NCI-H1694 treated with DMSO at 0.1 percent for 48 hours (cell line): Measurements from ENCODE around the gene WEE1.

Experiments used
- DNase-seq: peaks from one replicate; lab custom pipeline; 2025; lab: John Stamatoyannopoulos, UW

WEE1 gene

DNA sequence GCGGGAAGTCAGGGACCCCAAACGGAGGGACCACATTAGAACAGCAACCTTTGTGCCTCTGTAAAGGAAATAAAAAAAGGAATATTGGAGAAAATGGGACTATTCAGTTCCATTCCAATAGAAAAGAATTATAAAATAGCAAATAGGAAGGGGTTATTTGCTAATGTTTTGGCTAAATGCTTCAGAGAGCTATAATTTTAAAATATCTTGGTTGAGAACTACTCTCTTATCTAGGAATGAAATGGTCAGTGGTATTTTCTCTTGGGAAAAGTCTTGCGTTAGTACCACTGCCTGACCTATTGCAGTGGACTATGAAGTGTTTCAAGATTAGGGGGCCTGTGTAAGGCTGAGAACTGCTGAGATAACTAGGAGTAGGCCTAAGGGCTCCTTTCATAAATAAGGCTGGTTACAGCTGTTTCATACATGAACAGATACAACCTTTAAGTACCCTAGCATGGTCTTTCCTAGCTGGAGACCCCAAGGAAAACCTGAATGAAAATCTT lies 6.9 kb upstream of the WEE1 start:
- DNase-seq: no peak

DNA sequence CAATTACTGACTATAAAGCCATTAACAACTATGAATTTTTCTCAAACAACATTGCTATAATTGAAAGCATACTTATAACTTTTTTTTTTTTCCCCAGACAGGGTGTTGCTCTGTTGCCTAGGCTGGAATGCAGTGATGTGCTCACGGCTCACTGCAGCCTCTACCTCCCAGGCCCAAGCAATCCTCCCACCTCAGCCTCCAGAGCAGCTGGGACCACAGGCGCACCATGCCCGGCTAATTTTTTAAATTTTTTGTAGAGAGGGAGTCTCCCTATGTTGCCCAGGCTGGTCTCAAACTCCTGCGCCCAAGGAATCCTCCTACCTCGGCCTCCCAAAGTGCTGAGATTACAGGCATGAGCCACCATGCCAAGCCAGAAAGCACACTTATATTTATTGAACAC lies 6.1 kb upstream of the WEE1 start:
- no peak for DNase-seq

DNA sequence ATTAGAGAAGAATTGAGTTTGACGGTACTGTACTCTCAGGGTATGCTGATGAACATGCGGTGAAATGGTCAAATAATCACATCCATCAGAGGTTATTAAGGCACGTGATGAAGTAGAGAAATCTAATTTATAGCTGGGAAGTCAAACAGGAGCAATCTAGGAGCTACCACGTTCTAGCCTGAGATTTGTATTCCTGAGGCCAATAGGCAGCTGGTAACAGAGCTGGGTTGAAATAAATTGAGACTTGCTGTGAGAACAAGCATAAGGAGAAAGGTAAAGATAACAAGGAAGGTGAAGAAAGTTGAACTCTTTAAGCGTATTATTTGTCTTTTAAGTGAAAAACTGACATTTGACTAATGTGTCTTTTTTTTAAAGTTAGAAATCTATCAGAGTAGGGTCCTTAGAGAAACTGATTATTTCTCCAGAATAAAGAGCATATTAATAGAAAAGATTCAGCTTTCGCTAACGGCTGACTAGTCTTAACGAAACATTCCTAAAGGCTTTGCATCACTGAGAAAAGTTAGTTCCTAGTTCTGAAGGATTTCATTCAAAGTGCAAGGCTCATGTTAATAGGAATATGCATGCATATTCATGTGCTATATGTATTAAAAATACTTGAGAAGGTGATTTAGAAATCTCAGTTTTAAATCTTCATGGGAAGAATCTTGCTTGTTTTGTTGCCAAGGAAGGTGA lies 5.2 kb upstream of the WEE1 start:
- DNase-seq: no peak

DNA sequence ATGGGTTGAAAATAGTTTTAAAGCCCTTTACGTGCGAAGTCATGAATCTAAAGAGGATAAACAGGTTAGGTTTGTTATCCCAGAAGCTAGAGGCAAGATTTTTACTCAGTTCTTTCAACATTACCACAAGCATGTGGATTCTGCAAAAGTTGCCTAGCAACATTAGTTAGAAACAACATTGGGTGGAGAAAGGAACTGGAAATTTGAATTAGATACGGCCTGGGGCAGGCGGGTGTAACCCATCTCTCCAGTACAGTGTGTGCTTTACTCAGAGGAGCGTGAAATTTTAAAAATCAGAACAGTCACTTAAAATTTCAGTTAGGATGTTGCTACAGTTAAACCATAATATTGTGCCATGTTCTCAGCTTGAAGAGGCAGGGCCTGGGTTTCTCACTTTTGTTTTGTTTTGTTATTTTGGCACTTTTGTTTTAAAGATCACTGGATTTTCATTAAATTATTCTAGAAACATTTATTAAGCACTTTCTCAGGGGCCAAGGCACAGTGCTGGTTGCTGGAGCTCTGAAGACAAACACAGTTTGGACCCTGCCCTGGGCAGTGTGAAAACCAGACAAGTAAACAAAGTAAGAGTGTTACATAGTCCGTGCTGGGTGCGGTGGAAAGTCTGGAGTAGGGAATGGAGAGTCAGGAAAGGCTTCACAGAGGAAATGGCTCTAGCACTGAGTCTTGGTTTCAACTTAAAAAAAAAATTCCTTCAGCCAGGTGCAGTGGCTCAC lies 4.4 kb upstream of the WEE1 start:
- DNase-seq: no peak

GRCh38 chr11:9569588-9570164 lies 3.8 kb upstream of the WEE1 start:
- DNase-seq: no peak

DNA sequence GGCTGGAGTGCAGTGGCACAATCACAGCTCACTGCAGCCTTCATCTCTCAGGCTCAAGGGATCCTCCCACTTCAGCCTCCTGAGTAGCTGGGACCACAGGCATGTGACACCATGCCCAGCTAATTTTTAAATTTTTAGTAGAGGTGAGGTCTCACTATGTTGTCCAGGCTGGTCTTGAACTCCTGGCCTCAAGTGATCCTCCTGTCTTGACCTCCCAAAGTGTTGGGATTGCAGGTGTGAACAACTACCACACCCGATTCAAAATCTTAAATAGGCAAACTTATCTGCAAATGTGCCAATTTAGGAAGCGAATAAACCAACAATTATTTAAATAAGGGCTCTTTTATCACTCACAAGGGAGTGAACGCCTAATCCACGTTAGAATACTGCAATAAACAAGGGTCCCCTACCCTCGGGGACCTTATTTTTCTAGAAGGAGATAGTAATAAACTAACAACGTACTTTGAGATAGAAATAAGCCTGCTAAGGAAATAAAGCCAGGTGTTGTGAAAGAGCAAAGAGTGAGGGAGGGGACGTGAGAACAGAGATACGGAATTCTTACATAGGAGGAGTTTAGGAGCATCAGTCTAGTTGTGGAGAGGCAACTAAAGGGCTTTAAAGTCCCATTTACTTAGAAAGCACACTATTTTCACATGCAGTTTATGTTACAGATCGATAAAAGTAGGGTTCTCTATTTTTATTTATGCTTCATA lies 3.0 kb upstream of the WEE1 start:
- no peak for DNase-seq

DNA sequence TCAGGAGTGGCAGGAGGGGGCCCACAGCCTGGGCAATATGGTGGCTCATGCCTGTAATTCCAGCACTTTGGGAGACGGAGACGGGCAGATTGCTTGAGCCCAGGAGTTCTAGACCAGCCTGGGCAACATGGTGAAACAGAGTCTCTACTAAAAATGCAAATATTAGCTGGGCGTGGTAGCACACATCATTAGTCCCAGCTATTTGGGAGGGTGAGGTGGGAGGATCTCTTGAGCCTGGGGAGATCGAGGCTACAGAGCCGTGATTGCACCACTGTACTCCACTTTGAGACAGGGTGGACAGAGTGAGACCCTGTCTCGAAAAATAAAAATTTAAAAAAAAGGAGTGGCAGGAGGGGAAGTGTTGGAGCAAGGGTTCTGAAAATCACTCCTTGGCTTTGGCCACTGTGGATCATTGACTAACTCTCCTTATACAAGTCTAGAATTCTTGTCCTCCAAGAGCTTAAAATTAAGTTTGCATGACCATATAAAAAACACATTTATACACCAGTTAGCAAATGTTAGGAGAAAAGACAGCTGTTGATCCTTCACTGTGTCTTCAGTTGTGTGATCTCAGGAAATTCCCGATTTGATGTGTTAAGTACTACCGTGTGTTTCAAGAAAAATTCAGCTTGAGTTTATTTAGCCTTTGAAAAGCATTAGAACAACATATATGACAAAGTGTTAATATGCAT lies 2.3 kb upstream of the WEE1 start:
- DNase-seq: no peak

GRCh38 chr11:9571763-9572115 lies 1.7 kb upstream of the WEE1 start:
- no peak for DNase-seq

GRCh38 chr11:9573775-9574621 lies 528 bp downstream of the WEE1 start:
- no peak for DNase-seq

- no peak for DNase-seq
Observed at GRCh38 chr11:9574622-9575259, 1.3 kb downstream of the WEE1 start.

DNA sequence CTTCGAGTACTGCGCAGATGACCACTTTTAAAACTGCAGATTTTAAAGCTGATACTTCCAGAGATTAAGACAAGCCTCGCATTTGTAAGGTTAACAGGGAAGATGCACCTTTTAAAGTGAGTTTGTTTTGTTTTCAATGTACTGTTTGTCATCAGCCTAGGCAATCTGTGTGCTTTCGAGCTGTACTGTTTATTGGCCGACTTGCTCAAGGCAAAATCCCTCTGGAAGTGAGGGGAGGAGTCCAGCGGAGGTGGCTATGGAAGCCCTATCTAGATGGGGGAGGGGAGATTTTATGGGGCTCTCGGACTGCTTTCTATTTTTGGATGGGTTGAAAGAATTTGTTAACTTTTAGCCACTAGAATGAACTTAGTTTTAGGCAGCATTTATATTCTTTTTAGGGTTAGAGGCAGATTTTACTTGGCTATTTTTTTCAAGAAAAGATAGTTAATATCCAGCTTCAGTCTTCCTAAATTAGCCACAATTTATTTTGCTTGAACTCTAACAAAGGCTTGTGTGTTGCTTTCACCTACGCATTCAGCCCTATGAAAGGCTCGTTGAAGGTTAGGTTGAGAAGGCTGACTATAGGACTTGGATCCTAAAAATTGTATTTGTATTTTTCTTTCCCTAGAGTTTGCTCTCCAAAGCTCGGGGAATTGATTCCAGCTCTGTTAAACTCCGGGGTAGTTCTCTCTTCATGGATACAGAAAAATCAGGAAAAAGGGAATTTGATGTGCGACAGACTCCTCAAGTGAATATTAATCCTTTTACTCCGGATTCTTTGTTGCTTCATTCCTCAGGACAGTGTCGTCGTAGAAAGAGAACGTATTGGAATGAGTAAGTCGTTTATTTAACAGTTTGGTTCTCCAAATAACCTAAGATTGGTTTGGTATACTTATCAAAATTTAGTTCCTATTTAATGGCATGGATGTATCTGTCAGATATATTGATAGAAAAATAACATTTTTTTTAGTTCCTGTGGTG lies 2.1 kb downstream of the WEE1 start:
- peak; percentile 37 for DNase-seq

DNA sequence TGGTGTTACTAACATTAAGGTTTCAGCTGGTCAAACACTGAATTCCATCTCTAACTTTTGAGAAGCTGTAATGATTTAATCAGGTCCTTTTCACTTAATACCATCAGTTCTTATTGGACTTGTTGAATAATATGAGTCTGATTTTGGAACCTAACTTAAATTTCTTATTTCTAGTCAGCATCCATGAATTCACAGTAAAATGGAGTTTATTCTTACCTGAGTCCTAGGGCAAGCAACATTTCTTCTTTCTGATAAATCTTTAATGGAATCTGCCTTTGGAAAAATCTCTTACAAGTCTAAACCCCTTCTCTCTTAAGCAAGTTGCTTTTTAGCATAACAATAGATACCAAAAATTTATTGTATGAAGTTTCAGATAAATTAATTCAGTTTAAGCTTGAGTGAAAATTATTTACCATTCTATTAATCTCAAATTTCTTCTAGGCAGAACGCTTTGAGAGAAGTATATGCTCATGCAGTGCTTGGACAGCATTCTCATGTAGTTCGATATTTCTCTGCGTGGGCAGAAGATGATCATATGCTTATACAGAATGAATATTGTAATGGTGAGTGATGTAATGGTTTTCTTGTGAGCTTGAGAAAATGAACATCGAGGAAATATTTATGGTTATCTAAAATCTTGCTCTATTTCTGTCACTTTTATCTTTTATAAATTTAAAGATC lies 3.4 kb downstream of the WEE1 start:
- no peak for DNase-seq

DNA sequence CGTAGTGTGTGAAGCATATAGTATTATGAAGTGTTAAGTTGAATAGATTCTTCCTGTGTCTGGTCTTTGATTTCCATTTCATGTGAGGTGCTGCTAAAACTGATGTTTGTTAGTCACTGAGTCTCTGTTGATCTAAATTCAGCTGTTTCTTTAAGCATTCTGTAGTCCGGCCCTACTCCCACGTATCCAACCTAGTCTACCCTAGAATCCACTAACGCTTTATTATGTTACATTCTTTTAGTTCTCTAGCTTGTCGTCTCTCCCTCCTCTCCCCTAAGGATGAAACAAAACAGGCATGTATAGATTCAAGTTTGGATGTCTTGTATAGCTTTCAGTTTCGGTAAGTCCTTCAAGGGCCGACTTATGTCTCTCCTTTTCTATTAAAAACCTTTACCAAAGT lies 4.1 kb downstream of the WEE1 start:
- DNase-seq: no peak

GRCh38 chr11:9580894-9581293 lies 7.4 kb downstream of the WEE1 start:
- DNase-seq: no peak

DNA sequence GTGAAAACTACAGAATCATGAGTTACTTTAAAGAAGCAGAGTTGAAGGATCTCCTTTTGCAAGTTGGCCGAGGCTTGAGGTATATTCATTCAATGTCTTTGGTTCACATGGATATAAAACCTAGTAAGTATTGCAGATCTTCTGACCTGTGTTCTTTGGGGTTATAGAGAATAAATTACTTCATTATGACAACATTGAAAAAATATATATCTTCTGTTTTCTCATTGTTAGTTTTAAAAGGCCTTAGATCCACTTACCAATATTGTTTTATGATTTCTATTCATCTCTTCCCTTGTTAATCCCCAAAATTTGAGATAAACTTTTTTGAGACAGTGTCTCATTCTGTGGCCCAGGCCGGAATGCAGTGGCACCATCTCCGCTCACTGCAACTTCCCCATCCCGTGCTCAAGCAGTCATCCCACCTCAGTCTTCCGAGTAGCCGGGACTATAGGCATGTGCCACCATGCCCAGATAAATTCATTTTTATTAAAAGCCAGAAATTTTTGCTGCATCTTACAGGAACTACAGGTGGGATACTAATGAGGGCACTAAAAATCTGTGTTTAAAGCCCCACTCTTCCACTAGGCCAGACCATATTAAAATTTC lies 8.2 kb downstream of the WEE1 start:
- DNase-seq: no peak

DNA sequence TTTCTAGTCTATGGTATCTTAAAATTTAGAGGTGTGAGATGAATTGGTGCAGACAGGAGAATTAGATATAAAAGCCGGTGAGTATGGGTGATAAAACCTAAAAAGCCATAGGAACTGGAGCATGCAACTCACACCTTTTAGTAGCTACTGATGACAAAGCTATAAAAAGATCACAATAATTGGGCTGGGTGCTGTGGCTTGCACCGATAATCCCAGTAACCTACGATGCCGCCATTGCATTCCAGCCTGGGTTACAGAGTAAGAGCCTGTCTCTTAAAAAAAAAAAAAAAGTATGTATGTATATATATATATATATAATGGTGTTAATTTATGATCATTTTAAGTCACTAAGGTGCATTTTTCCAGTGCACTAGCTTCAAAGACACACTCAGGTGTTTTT lies 17.2 kb downstream of the WEE1 start:
- DNase-seq: no peak

- DNase-seq: no peak
Observed at GRCh38 chr11:9594267-9595046, 21.0 kb downstream of the WEE1 start.
